ENCODE results near the gene PTDSS2. TPM values are rescaled to one million over a fixed set of nuclear protein-coding genes. Genes with fewer than 3 reads are reported as not detected.

PTDSS2 gene
- total and polyA plus RNA-seq, 9 of the 15 experiments (the other 6 are each of a cell fraction or from before 2014, with no cell fraction given): 0.45 to 53.9 (median 17.2) TPM

GRCh38 chr11:535519-536454 lies 85.7 kb downstream of the PTDSS2 start, which contains the start of gene HRAS (continued):
- no peak for TF ChIP-seq CBX2 (IDR thresholded peaks at IDR 0.05; ENCODE audit: insufficient read depth, low read length, poor library complexity, severe bottlenecking)
- peak; percentile 55 for TF ChIP-seq HMGN3 (IDR thresholded peaks at IDR 0.05; ENCODE audit: borderline replicate concordance, extremely low read depth, insufficient read length, low read depth, low read length)
- no peak for TF ChIP-seq HMG20A (CRISPR knock-in tag; conservative IDR thresholded peaks at IDR 0.05)
- TF ChIP-seq TEAD4 (IDR thresholded peaks at IDR 0.05; ENCODE audit: low read length): no peak
- TF ChIP-seq TEAD4 (CRISPR knock-in tag; IDR thresholded peaks at IDR 0.05; ENCODE audit: borderline replicate concordance): no peak
- TF ChIP-seq, protein P1, sequence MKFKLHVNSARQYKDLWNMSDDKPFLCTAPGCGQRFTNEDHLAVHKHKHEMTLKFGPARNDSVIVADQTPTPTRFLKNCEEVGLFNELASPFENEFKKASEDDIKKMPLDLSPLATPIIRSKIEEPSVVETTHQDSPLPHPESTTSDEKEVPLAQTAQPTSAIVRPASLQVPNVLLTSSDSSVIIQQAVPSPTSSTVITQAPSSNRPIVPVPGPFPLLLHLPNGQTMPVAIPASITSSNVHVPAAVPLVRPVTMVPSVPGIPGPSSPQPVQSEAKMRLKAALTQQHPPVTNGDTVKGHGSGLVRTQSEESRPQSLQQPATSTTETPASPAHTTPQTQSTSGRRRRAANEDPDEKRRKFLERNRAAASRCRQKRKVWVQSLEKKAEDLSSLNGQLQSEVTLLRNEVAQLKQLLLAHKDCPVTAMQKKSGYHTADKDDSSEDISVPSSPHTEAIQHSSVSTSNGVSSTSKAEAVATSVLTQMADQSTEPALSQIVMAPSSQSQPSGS (CRISPR knock-in tag; IDR thresholded peaks at IDR 0.05): no peak
- TF ChIP-seq ZNF140 (CRISPR knock-in tag; IDR thresholded peaks at IDR 0.05): no peak
- TF ChIP-seq ZNF324 (CRISPR knock-in tag; IDR thresholded peaks at IDR 0.05): no peak
- TF ChIP-seq, protein P2, sequence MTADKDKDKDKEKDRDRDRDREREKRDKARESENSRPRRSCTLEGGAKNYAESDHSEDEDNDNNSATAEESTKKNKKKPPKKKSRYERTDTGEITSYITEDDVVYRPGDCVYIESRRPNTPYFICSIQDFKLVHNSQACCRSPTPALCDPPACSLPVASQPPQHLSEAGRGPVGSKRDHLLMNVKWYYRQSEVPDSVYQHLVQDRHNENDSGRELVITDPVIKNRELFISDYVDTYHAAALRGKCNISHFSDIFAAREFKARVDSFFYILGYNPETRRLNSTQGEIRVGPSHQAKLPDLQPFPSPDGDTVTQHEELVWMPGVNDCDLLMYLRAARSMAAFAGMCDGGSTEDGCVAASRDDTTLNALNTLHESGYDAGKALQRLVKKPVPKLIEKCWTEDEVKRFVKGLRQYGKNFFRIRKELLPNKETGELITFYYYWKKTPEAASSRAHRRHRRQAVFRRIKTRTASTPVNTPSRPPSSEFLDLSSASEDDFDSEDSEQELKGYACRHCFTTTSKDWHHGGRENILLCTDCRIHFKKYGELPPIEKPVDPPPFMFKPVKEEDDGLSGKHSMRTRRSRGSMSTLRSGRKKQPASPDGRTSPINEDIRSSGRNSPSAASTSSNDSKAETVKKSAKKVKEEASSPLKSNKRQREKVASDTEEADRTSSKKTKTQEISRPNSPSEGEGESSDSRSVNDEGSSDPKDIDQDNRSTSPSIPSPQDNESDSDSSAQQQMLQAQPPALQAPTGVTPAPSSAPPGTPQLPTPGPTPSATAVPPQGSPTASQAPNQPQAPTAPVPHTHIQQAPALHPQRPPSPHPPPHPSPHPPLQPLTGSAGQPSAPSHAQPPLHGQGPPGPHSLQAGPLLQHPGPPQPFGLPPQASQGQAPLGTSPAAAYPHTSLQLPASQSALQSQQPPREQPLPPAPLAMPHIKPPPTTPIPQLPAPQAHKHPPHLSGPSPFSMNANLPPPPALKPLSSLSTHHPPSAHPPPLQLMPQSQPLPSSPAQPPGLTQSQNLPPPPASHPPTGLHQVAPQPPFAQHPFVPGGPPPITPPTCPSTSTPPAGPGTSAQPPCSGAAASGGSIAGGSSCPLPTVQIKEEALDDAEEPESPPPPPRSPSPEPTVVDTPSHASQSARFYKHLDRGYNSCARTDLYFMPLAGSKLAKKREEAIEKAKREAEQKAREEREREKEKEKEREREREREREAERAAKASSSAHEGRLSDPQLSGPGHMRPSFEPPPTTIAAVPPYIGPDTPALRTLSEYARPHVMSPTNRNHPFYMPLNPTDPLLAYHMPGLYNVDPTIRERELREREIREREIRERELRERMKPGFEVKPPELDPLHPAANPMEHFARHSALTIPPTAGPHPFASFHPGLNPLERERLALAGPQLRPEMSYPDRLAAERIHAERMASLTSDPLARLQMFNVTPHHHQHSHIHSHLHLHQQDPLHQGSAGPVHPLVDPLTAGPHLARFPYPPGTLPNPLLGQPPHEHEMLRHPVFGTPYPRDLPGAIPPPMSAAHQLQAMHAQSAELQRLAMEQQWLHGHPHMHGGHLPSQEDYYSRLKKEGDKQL (CRISPR knock-in tag; IDR thresholded peaks at IDR 0.05; ENCODE audit: borderline replicate concordance): no peak
- TF ChIP-seq POLR2H (tag; IDR thresholded peaks at IDR 0.05; ENCODE audit: low read depth): no peak
- no peak for TF ChIP-seq TEAD1 (CRISPR knock-in tag; IDR thresholded peaks at IDR 0.05)
- TF ChIP-seq SRSF3 (IDR thresholded peaks at IDR 0.05; ENCODE audit: insufficient read depth, low read length): no peak
- no peak for TF ChIP-seq CAMTA2 (CRISPR knock-in tag; conservative IDR thresholded peaks at IDR 0.05)
- TF ChIP-seq SNIP1 (IDR thresholded peaks at IDR 0.05; ENCODE audit: low read depth): no peak
- TF ChIP-seq ZNF277 (CRISPR knock-in tag; IDR thresholded peaks at IDR 0.05; ENCODE audit: borderline replicate concordance): no peak
- TF ChIP-seq KLF1 (tag; IDR thresholded peaks at IDR 0.05): no peak
- TF ChIP-seq, protein P3, sequence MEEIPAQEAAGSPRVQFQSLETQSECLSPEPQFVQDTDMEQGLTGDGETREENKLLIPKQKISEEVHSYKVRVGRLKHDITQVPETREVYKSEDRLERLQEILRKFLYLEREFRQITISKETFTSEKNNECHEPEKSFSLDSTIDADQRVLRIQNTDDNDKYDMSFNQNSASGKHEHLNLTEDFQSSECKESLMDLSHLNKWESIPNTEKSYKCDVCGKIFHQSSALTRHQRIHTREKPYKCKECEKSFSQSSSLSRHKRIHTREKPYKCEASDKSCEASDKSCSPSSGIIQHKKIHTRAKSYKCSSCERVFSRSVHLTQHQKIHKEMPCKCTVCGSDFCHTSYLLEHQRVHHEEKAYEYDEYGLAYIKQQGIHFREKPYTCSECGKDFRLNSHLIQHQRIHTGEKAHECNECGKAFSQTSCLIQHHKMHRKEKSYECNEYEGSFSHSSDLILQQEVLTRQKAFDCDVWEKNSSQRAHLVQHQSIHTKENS (CRISPR knock-in tag; IDR thresholded peaks at IDR 0.05): no peak
